ENCODE measurements around the gene MAMDC4.
"Not testable (repeated sequence)": the region's sequence is repeated elsewhere in the genome, so short reads cannot be mapped to it uniquely, and the experiment has no call there.

The MAMDC4 gene

GRCh38 chr9:136862849-136863622 is 10.9 kb downstream of the MAMDC4 start:
- DNase-seq, result no peak

- no peak for DNase-seq
These were observed 11.6 kb downstream of the MAMDC4 start for GRCh38 chr9:136863623-136864273.

- DNase-seq, result no peak
These were observed 13.1 kb downstream of the MAMDC4 start for GRCh38 chr9:136865041-136865767.

- no peak for DNase-seq
These were observed 13.6 kb downstream of the MAMDC4 start for GRCh38 chr9:136865768-136866103.

- not testable (repeated sequence) for DNase-seq
These were observed 14.8 kb downstream of the MAMDC4 start for GRCh38 chr9:136866898-136867421.

GRCh38 chr9:136867480-136867879 is 15.3 kb downstream of the MAMDC4 start:
- DNase-seq, result no peak

GRCh38 chr9:136867917-136868316 is 15.8 kb downstream of the MAMDC4 start:
- DNase-seq, result no peak

GRCh38 chr9:136868644-136869043 is 16.5 kb downstream of the MAMDC4 start:
- DNase-seq, result no peak

- DNase-seq, result not testable (repeated sequence)
These were observed 17.5 kb downstream of the MAMDC4 start for GRCh38 chr9:136869611-136870010.

- no peak for DNase-seq
These were observed 23.0 kb downstream of the MAMDC4 start for GRCh38 chr9:136875155-136875554.

- no peak for DNase-seq
These were observed 24.3 kb downstream of the MAMDC4 start for GRCh38 chr9:136876476-136876875.

GRCh38 chr9:136880651-136881050 is 28.5 kb downstream of the MAMDC4 start:
- no peak for DNase-seq

GRCh38 chr9:136881691-136882108 is 29.6 kb downstream of the MAMDC4 start:
- no peak for DNase-seq

GRCh38 chr9:136882109-136882946 is 30.2 kb downstream of the MAMDC4 start:
- no peak for DNase-seq

- not testable (repeated sequence) for DNase-seq
These were observed 30.8 kb downstream of the MAMDC4 start for GRCh38 chr9:136882947-136883283.

GRCh38 chr9:136883670-136884069 is 31.5 kb downstream of the MAMDC4 start:
- DNase-seq, result not testable (repeated sequence)

GRCh38 chr9:136885950-136886578 is 33.9 kb downstream of the MAMDC4 start, which contains the start of gene TRAF2:
Gene TRAF2 (plus strand): TSS chr9:136886516. CDS start chr9:136898741, 12,225 bp downstream.
- peak; percentile 97 for DNase-seq

- peak; percentile 52 for DNase-seq
These were observed 34.8 kb downstream of the MAMDC4 start for GRCh38 chr9:136886610-136887597.

GRCh38 chr9:136888454-136888853 is 36.3 kb downstream of the MAMDC4 start:
- no peak for DNase-seq

GRCh38 chr9:136889858-136890257 is 37.7 kb downstream of the MAMDC4 start:
- DNase-seq, result no peak

GRCh38 chr9:136890661-136891060 is 38.5 kb downstream of the MAMDC4 start:
- DNase-seq, result no peak
